ENCODE results near the gene CCKAR.

DNA sequence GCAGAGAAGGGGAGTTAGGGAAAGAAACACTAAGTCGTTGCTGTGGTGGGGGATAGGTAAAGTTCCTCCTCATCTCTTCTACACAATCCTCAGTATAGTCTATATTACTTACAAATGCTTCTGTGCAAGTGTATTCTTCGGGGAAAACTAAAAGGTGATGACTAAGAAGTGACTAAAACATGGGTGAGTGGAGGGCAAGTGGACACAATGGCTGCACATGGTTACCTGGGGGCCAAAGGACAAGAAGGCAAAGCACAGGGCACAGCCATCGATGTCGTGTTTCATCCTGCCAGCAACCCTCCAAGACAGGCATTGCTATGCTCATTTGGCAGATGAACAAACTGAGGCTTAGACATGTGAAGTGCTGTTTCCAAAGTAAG is 35.5 kb upstream of the CCKAR start:
- TF ChIP-seq CTCF (IDR thresholded peaks at IDR 0.05; ENCODE audit: insufficient read depth, low read depth, low read length) (no peak), EZH2 (IDR thresholded peaks at IDR 0.05; ENCODE audit: insufficient read depth, low read length) (no peak)

All from astrocyte (in vitro differentiated cells and primary cell).